H1 (cell line): ENCODE data around the gene FOXI3. TPM values are rescaled to one million over a fixed set of nuclear protein-coding genes. Genes with fewer than 3 reads are reported as not detected.

Experiments
- CTCF ChIA-PET: fragments of 300-600 bp; sonication (Branson Sonifier 250); formaldehyde crosslinking; loops from one replicate; lab custom pipeline; 2021; ENCODE audit not compliant: partially characterized antibody; lab: Charles Lee
- POLR2A ChIA-PET: fragments of 300-600 bp; sonication (Branson Sonifier 250); formaldehyde crosslinking; loops from one replicate; lab custom pipeline; 2021; ENCODE audit warnings: inconsistent platforms; ENCODE audit not compliant: partially characterized antibody; lab: Charles Lee
- DNase-seq, 2 experiments: peaks; one replicate each; pipeline versions ENCODE4 v3.0.0 to v3.0.0-alpha.2; 2010 to 2022; ENCODE audit warnings: low spot score in 2 of 2, low read depth in 1 of 2, mixed read lengths in 1 of 2
- FAIRE-seq: peaks from 2 replicates; lab custom pipeline; 2011; peaks lifted over from hg19 to GRCh38; lab: Jason Lieb, UNC
- H2AFZ ChIP-seq: 2 replicates; pipeline ENCODE4 v1.8.1; 2012; ENCODE audit warnings: low read length, inconsistent platforms
- H2AK5ac ChIP-seq: 2 replicates; pipeline ENCODE4 v1.6.1; 2013; ENCODE audit warnings: low read depth, low read length
- H2BK120ac ChIP-seq: replicated peaks from 2 replicates; pipeline ENCODE3; 2013; ENCODE audit warnings: low read depth, low read length, inconsistent platforms
- H2BK12ac ChIP-seq: 2 replicates; pipeline ENCODE4 v1.6.1; 2013; ENCODE audit warnings: low read depth, low read length
- H2BK15ac ChIP-seq: 2 replicates; pipeline ENCODE4 v1.6.1; 2013; ENCODE audit warnings: low read length
- H2BK20ac ChIP-seq: 2 replicates; pipeline ENCODE4 v1.6.1; 2013; ENCODE audit warnings: low read length
- H2BK5ac ChIP-seq: 2 replicates; pipeline ENCODE4 v1.6.1; 2013; ENCODE audit warnings: low read depth, low read length
- H3K14ac ChIP-seq: 2 replicates; pipeline ENCODE4 v1.6.1; 2013; ENCODE audit warnings: inconsistent platforms; ENCODE audit not compliant: insufficient read length
- H3K18ac ChIP-seq: 2 replicates; pipeline ENCODE4 v1.6.1; 2013; ENCODE audit warnings: low read length; ENCODE audit errors: extremely low read depth
- H3K23ac ChIP-seq: 2 replicates; pipeline ENCODE4 v1.6.1; 2013; ENCODE audit warnings: inconsistent platforms; ENCODE audit not compliant: insufficient read length
- H3K23me2 ChIP-seq: 2 replicates; pipeline ENCODE4 v1.6.1; 2013; ENCODE audit warnings: low read depth, low read length
- H3K27ac ChIP-seq: 2 replicates; pipeline ENCODE4 v1.6.1; 2011; ENCODE audit warnings: low read depth, low read length, inconsistent platforms
- H3K27me3 ChIP-seq, 4 experiments: replicated peaks in 1 of 4; 1 replicate in 1 of 4; 2 replicates in 3 of 4; pipeline versions ENCODE4 v1.6.1 to v1.8.1; 2011 to 2013; ENCODE audit warnings: low read length in 3 of 4, mild to moderate bottlenecking in 3 of 4, inconsistent platforms in 2 of 4, mixed read lengths in 2 of 4, moderate library complexity in 1 of 4; ENCODE audit not compliant: control insufficient read depth in 3 of 4, insufficient read depth in 3 of 4; ENCODE audit errors: extremely low read depth in 1 of 4
- H3K36me3 ChIP-seq, 4 experiments: 2 replicates each; pipeline versions ENCODE4 v1.6.1 to v1.8.1; 2011 to 2013; ENCODE audit warnings: mild to moderate bottlenecking in 4 of 4, low read length in 3 of 4, moderate library complexity in 2 of 4, control low read depth in 1 of 4, inconsistent platforms in 1 of 4; ENCODE audit not compliant: insufficient read depth in 4 of 4, control insufficient read depth in 2 of 4
- H3K4ac ChIP-seq: replicated peaks from 2 replicates; pipeline ENCODE3; 2013; ENCODE audit warnings: low read length, low read depth, mixed read lengths, inconsistent platforms; ENCODE audit not compliant: insufficient read length
- H3K4me1 ChIP-seq, 4 experiments: replicated peaks in 1 of 4; 1 replicate in 1 of 4; 2 replicates in 3 of 4; pipeline versions ENCODE4 v1.6.1 to v1.8.1; 2011 to 2013; ENCODE audit warnings: low read length in 3 of 4, inconsistent platforms in 2 of 4, mixed read lengths in 1 of 4; ENCODE audit not compliant: insufficient read depth in 4 of 4, control insufficient read depth in 3 of 4
- H3K4me2 ChIP-seq, 2 experiments: 2 replicates each; pipeline versions ENCODE4 v1.6.1 to v1.8.1; 2011 to 2013; ENCODE audit warnings: low read depth in 2 of 2, low read length in 2 of 2, control low read depth in 1 of 2, inconsistent platforms in 1 of 2, mild to moderate bottlenecking in 1 of 2; ENCODE audit not compliant: insufficient read depth in 1 of 2
- H3K4me3 ChIP-seq, 4 experiments: fragments of 200-600, 300-600 bp in 1 of 4; sonication (generic), shearing (Covaris generic), sonication (Bioruptor Twin) in 1 of 4; 2 replicates each; pipeline versions ENCODE4 v1.5.1 to v1.8.1; 2011 to 2016; ENCODE audit warnings: low read length in 4 of 4, low read depth in 3 of 4, control low read depth in 2 of 4, inconsistent platforms in 2 of 4, mild to moderate bottlenecking in 2 of 4, mixed read lengths in 1 of 4, moderate library complexity in 1 of 4; ENCODE audit not compliant: insufficient read depth in 2 of 4; ENCODE audit errors: extremely low read depth in 1 of 4
- H3K56ac ChIP-seq: replicated peaks from 2 replicates; pipeline ENCODE3; 2013; ENCODE audit warnings: low read depth, mild to moderate bottlenecking, mixed read lengths, low read length, inconsistent platforms; ENCODE audit not compliant: insufficient read length
- H3K79me1 ChIP-seq: 2 replicates; pipeline ENCODE4 v1.6.1; 2013; ENCODE audit warnings: low read depth, low read length, control low read depth
- H3K79me2 ChIP-seq, 2 experiments: 2 replicates each; pipeline versions ENCODE4 v1.6.1 to v1.8.1; 2012 to 2013; ENCODE audit warnings: low read length in 2 of 2, mild to moderate bottlenecking in 2 of 2, inconsistent platforms in 1 of 2; ENCODE audit not compliant: insufficient read depth in 2 of 2, control insufficient read depth in 1 of 2
- H3K9ac ChIP-seq, 4 experiments: replicated peaks in 1 of 4; 1 replicate in 1 of 4; 2 replicates in 3 of 4; pipeline versions ENCODE4 v1.6.1 to v1.8.1; 2011 to 2013; ENCODE audit warnings: low read depth in 3 of 4, low read length in 3 of 4, control low read depth in 2 of 4, mild to moderate bottlenecking in 2 of 4, moderate library complexity in 2 of 4, inconsistent platforms in 1 of 4; ENCODE audit errors: extremely low read depth in 1 of 4
- H3K9me3 ChIP-seq, 2 experiments: 2 replicates each; pipeline versions ENCODE4 v1.6.1 to v1.8.1; 2012 to 2013; ENCODE audit warnings: mild to moderate bottlenecking in 2 of 2, moderate library complexity in 2 of 2, control low read depth in 1 of 2, inconsistent platforms in 1 of 2, low read depth in 1 of 2, low read length in 1 of 2, mixed read lengths in 1 of 2; ENCODE audit not compliant: insufficient read depth in 2 of 2
- H4K20me1 ChIP-seq, 2 experiments: replicated peaks in 1 of 2; 2 replicates each; pipeline versions ENCODE3 to v1.8.1; 2011 to 2013; ENCODE audit warnings: inconsistent platforms in 2 of 2, low read length in 2 of 2, mild to moderate bottlenecking in 1 of 2; ENCODE audit not compliant: insufficient read depth in 2 of 2, control insufficient read depth in 1 of 2
- H4K5ac ChIP-seq: 2 replicates; pipeline ENCODE4 v1.6.1; 2013; ENCODE audit warnings: low read length, low read depth, mixed read lengths, inconsistent platforms; ENCODE audit not compliant: insufficient read length
- H4K8ac ChIP-seq: 2 replicates; pipeline ENCODE4 v1.8.0; 2013; ENCODE audit warnings: mild to moderate bottlenecking, moderate library complexity, low read length, inconsistent platforms; ENCODE audit not compliant: insufficient read depth; ENCODE audit errors: extremely low read depth
- H4K91ac ChIP-seq: replicated peaks from 2 replicates; pipeline ENCODE3; 2013; ENCODE audit warnings: low read length, mixed read lengths, inconsistent platforms; ENCODE audit not compliant: insufficient read length
- EP300 ChIP-seq, 2 experiments: IDR thresholded peaks; 1 replicate in 1 of 2; 2 replicates in 1 of 2; pipeline ENCODE4 v1.6.1; 2011 to 2012; ENCODE audit warnings: low read depth in 2 of 2, low read length in 2 of 2, mild to moderate bottlenecking in 2 of 2, borderline replicate concordance in 1 of 2, inconsistent platforms in 1 of 2, moderate library complexity in 1 of 2
- EZH2 ChIP-seq: fragments of 200-600 bp; sonication (generic); IDR thresholded peaks from 2 replicates; pipeline ENCODE4 v1.7.1; 2012; ENCODE audit warnings: low read depth, mild to moderate bottlenecking, moderate library complexity, low read length, inconsistent platforms; ENCODE audit not compliant: severe bottlenecking
- HDAC2 ChIP-seq, 2 experiments: fragments of 300-600 bp in 1 of 2; sonication (generic) in 1 of 2; IDR thresholded peaks; 2 replicates each; pipeline ENCODE4 v1.6.1; 2011 to 2012; ENCODE audit warnings: low read depth in 2 of 2, low read length in 2 of 2, mild to moderate bottlenecking in 2 of 2, moderate library complexity in 2 of 2, borderline replicate concordance in 1 of 2, inconsistent platforms in 1 of 2
- HDAC6 ChIP-seq: IDR thresholded peaks from one replicate; pipeline ENCODE4 v1.7.1; 2012; ENCODE audit warnings: low read depth, mild to moderate bottlenecking, inconsistent platforms, low read length, moderate library complexity
- KDM1A ChIP-seq: fragments of 200-600, 300-600 bp; sonication (generic); IDR thresholded peaks from 2 replicates; pipeline ENCODE4 v1.7.1; 2016; ENCODE audit warnings: mild to moderate bottlenecking, low read length, borderline replicate concordance
- MAX ChIP-seq: IDR thresholded peaks from 2 replicates; pipeline ENCODE4 v1.6.1; 2012; ENCODE audit warnings: inconsistent platforms
- POLR2AphosphoS5 ChIP-seq: IDR thresholded peaks from 2 replicates; pipeline ENCODE4 v1.6.1; 2011; ENCODE audit warnings: low read depth, low read length
- RAD21 ChIP-seq, 2 experiments: IDR thresholded peaks in 1 of 2; conservative IDR thresholded peaks in 1 of 2; 2 replicates each; pipeline ENCODE4 v1.6.1; 2011; ENCODE audit warnings: low read depth in 2 of 2, low read length in 2 of 2, improper control_type of control experiment in 1 of 2, inconsistent platforms in 1 of 2, mild to moderate bottlenecking in 1 of 2, moderate library complexity in 1 of 2
- SIN3A ChIP-seq, 2 experiments: IDR thresholded peaks in 1 of 2; conservative IDR thresholded peaks in 1 of 2; 2 replicates each; pipeline ENCODE4 v1.6.1; 2011 to 2012; ENCODE audit warnings: low read length in 2 of 2, improper control_type of control experiment in 1 of 2, low read depth in 1 of 2, mild to moderate bottlenecking in 1 of 2
- SRF ChIP-seq: IDR thresholded peaks from 2 replicates; pipeline ENCODE4 v1.6.1; 2011; ENCODE audit warnings: mild to moderate bottlenecking, low read depth, low read length, moderate library complexity
- TAF7 ChIP-seq: optimal IDR thresholded peaks from 2 replicates; pipeline ENCODE3; 2011; ENCODE audit warnings: low read depth, mild to moderate bottlenecking, inconsistent platforms, low read length, moderate library complexity, borderline replicate concordance
- YY1 ChIP-seq: IDR thresholded peaks from 2 replicates; pipeline ENCODE4 v1.6.1; 2011; ENCODE audit warnings: low read depth, mild to moderate bottlenecking, low read length
- WGBS, 2 experiments: shearing (Covaris generic) in 1 of 2; methylation state at CpG; one replicate each; pipeline versions ENCODE4 v1.1.6 to v1.1.7; 2013 to 2015; ENCODE audit warnings: low lambda C conversion rate in 2 of 2, mixed read lengths in 2 of 2, inconsistent platforms in 1 of 2, low coverage in 1 of 2, missing lambda C conversion rate in 1 of 2; ENCODE audit not compliant: insufficient replicate concordance in 2 of 2, insufficient coverage in 1 of 2, insufficient read length in 1 of 2; ENCODE audit errors: extremely low coverage in 1 of 2, missing lambda C conversion rate in 1 of 2; 5-methylcytosine and 5-hydroxymethylcytosine counted together
- polyA plus RNA-seq, 7 experiments: library from polyadenylated mRNA; depleted of rRNA in 3 of 7; stranded (reverse) in 5 of 7; unstranded in 2 of 7; fragments of >200 nt in 5 of 7; fragments of 200-250 nt in 2 of 7; gene quantifications; 1 replicate in 5 of 7; 2 replicates in 1 of 7; 4 replicates in 1 of 7; pipeline versions ENCODE4 v1.2.1 to v1.2.3, GENCODE V29; 2011 to 2013; ENCODE audit warnings: missing spikeins in 2 of 7, mixed read lengths in 2 of 7
- total RNA-seq: library from RNA; stranded (reverse); fragmentation: NEBNext Ultra II Directional; extraction: Animal tissue kit (Norgen Biotek cat#: 25700); gene quantifications from 2 replicates; pipeline ENCODE4 v1.2.1, GENCODE V29; 2021

Gene FOXI3
- total and polyA plus RNA-seq, 2 of the 8 experiments (the other 6 are each of a cell fraction or from before 2014, with no cell fraction given), result 6.8 to 15.9 TPM

- ChIA-PET POLR2A (interaction anchor here (0.7 kb wide), 1 partner anchor 12 kb away, joined by 3 read pairs; no protein-coding TSS in a partner anchor), CTCF (interaction anchor here (1.1 to 1.8 kb wide), 5 partner anchors 11 to 132 kb away, joined by 3 to 5 read pairs (median 3); no protein-coding TSS in a partner anchor)
- no peak overlapping the region for H3K4me2 ChIP-seq
- H3K9me3 ChIP-seq, result no peaks in the 10 kb centered on the region
- TF ChIP-seq MAX (no peak), SIN3A (conservative IDR thresholded peaks at IDR 0.05 in 1 of 2, IDR thresholded peaks at IDR 0.05 in 1 of 2; ENCODE audit: low read depth in 1 of 2, low read length in 2 of 2) (no peak), SRF (no peak), POLR2AphosphoS5 (no peak), HDAC6 (no peak), EP300 (IDR thresholded peaks at IDR 0.05; ENCODE audit: borderline replicate concordance in 1 of 2, low read depth in 2 of 2, low read length in 2 of 2) (no peak), EZH2 (no peak), RAD21 (IDR thresholded peaks at IDR 0.05 in 1 of 2, conservative IDR thresholded peaks at IDR 0.05 in 1 of 2; ENCODE audit: low read depth in 2 of 2, low read length in 2 of 2) (no peak), HDAC2 (IDR thresholded peaks at IDR 0.05; ENCODE audit: borderline replicate concordance in 1 of 2, low read depth in 2 of 2, low read length in 2 of 2) (no peak), KDM1A (no peak), YY1 (no peak), TAF7 (no peak)
- H4K91ac ChIP-seq, result no peak overlapping the region
- H2BK20ac ChIP-seq, result no peak overlapping the region
- WGBS, 2 experiments, result 85% methylated on average over 3 of the region's 3 CpGs; no CpG with 5 or more reads in 1 of the 2 experiments
- no peak overlapping the region for H3K9ac ChIP-seq
- no peak overlapping the region for H3K56ac ChIP-seq
- DNase-seq, result no peak
- no peak overlapping the region for H3K4ac ChIP-seq
- H3K4me1 ChIP-seq, result peaks cover 0 to 7% (median 0%) of the 10 kb centered on the region in 4 experiments; a peak in 2 of 7 replicates
- H2BK12ac ChIP-seq, result no peak overlapping the region
- no peak overlapping the region for H3K27ac ChIP-seq
- 0 out of 2 replicates have a peak overlapping the region, but pooled peaks have one; percentile 2 for H2AK5ac ChIP-seq
- no peaks in the 10 kb centered on the region for H3K27me3 ChIP-seq
- H4K5ac ChIP-seq, result no peak overlapping the region
- no peaks in the 10 kb centered on the region for H3K79me2 ChIP-seq
- H4K20me1 ChIP-seq, result no peaks in the 10 kb centered on the region
- H3K18ac ChIP-seq, result no peak overlapping the region
- no peak overlapping the region for H3K4me3 ChIP-seq
- no peak overlapping the region for H2BK5ac ChIP-seq
- H2BK120ac ChIP-seq, result no peak overlapping the region
- peak overlapping the region; percentile 72; the same call in 1 of the 2 replicates for H2BK15ac ChIP-seq
- no peak overlapping the region for H2AFZ ChIP-seq
- H3K14ac ChIP-seq, result no peak overlapping the region
- H3K23me2 ChIP-seq, result no peaks in the 10 kb centered on the region
- no peak for FAIRE-seq
- 0 out of 8 replicates have a peak, but pooled peaks cover 0 to 2% (median 0%) of the 10 kb centered on the region in 4 experiments for H3K36me3 ChIP-seq
- H3K23ac ChIP-seq, result no peak overlapping the region
- no peaks in the 10 kb centered on the region for H3K79me1 ChIP-seq
- H4K8ac ChIP-seq, result peak overlapping the region; percentile 11; the same call in 1 of the 2 replicates
These were observed 30.7 kb upstream of the FOXI3 start for GRCh38 chr2:88483200-88483599.
